ENCODE measurements around the gene SH2D3A. TPM values are rescaled to one million over a fixed set of nuclear protein-coding genes. Genes with fewer than 3 reads are reported as not detected.
A peak's percentile ranks its signal among the peaks of the same experiment; 100 is the strongest.

Gene SH2D3A
- total and polyA plus RNA-seq, 2 donors from 2014 or later, result 12.5 to 35.4 TPM

- Histone ChIP-seq H3K9ac (ENCODE audit: low read length in 3 of 3) (no peak overlapping the region), H3K36me3 (ENCODE audit: control insufficient read depth in 2 of 3, insufficient read depth in 3 of 3, low read length in 3 of 3) (no peaks in the 10 kb centered on the region), H3K27ac (ENCODE audit: low read depth in 2 of 2, low read length in 2 of 2) (no peak overlapping the region), H3K4me1 (ENCODE audit: control insufficient read depth in 2 of 3, insufficient read depth in 2 of 3, low read depth in 1 of 3, low read length in 3 of 3) (peaks cover 0 to under 1% (median 0%) of the 10 kb centered on the region in 3 donors), H3K9me3 (ENCODE audit: control insufficient read depth in 2 of 3, insufficient read depth in 1 of 3, low read length in 3 of 3) (no peaks in the 10 kb centered on the region), H3K4me3 (ENCODE audit: low read length in 3 of 3) (no peak overlapping the region), H3K27me3 (ENCODE audit: control insufficient read depth, insufficient read depth, low read length) (no peaks in the 10 kb centered on the region)
- FAIRE-seq (no peak), DNase-seq (peak in 1 of 5 donors; percentile 64)
- TF ChIP-seq CTCF (IDR thresholded peaks at IDR 0.05; ENCODE audit: borderline replicate concordance, extremely low read depth, insufficient read depth), result no peak
- intact Hi-C loops (cut with DNase I), result no loop called here
Measured at GRCh38 chr19:6718111-6718740, 49.0 kb downstream of the SH2D3A start.

GRCh38 chr19:6717441-6717971 lies 49.7 kb downstream of the SH2D3A start:
- Histone ChIP-seq H3K27me3 (ENCODE audit: control insufficient read depth, insufficient read depth, low read length) (no peaks in the 10 kb centered on the region), H3K4me1 (ENCODE audit: control insufficient read depth in 2 of 3, insufficient read depth in 2 of 3, low read depth in 1 of 3, low read length in 3 of 3) (no peaks in the 10 kb centered on the region), H3K27ac (ENCODE audit: low read depth in 2 of 2, low read length in 2 of 2) (no peak overlapping the region), H3K36me3 (ENCODE audit: control insufficient read depth in 2 of 3, insufficient read depth in 3 of 3, low read length in 3 of 3) (no peaks in the 10 kb centered on the region), H3K9me3 (ENCODE audit: control insufficient read depth in 2 of 3, insufficient read depth in 1 of 3, low read length in 3 of 3) (no peaks in the 10 kb centered on the region), H3K9ac (ENCODE audit: low read length in 3 of 3) (no peak overlapping the region), H3K4me3 (ENCODE audit: low read length in 3 of 3) (no peak overlapping the region)
- intact Hi-C loops (cut with DNase I), result no loop called here
- no peak for FAIRE-seq
- no peak for TF ChIP-seq CTCF (IDR thresholded peaks at IDR 0.05; ENCODE audit: borderline replicate concordance, extremely low read depth, insufficient read depth)
- no peak for DNase-seq

GRCh38 chr19:6717036-6717435 lies 50.2 kb downstream of the SH2D3A start:
- TF ChIP-seq CTCF (IDR thresholded peaks at IDR 0.05; ENCODE audit: borderline replicate concordance, extremely low read depth, insufficient read depth), result no peak

More at GRCh38 chr19:6717036-6717435, 50.2 kb downstream of the SH2D3A start:
- H3K27ac ChIP-seq (ENCODE audit: low read depth in 2 of 2, low read length in 2 of 2), result no peak overlapping the region
- no peak overlapping the region for H3K9ac ChIP-seq (ENCODE audit: low read length in 3 of 3)
- intact Hi-C loops (cut with DNase I), result no loop called here
- H3K4me1 ChIP-seq (ENCODE audit: control insufficient read depth in 2 of 3, insufficient read depth in 2 of 3, low read depth in 1 of 3, low read length in 3 of 3), result no peaks in the 10 kb centered on the region
- FAIRE-seq (no peak), DNase-seq (peak in 1 of 5 donors; percentile 29)
- no peaks in the 10 kb centered on the region for H3K36me3 ChIP-seq (ENCODE audit: control insufficient read depth in 2 of 3, insufficient read depth in 3 of 3, low read length in 3 of 3)
- H3K4me3 ChIP-seq (ENCODE audit: low read length in 3 of 3), result no peak overlapping the region
- no peaks in the 10 kb centered on the region for H3K27me3 ChIP-seq (ENCODE audit: control insufficient read depth, insufficient read depth, low read length)
- no peaks in the 10 kb centered on the region for H3K9me3 ChIP-seq (ENCODE audit: control insufficient read depth in 2 of 3, insufficient read depth in 1 of 3, low read length in 3 of 3)
